GM21737 (cell line): ENCODE data around the gene ZNF345.

Experiments used
- ATAC-seq: cut with Tn5 transposase; IDR thresholded peaks from one replicate; pipeline ENCODE4 v1.9.1; 2021; ENCODE audit warnings: mild to moderate bottlenecking, moderate library complexity; ENCODE audit not compliant: unreplicated experiment

Gene ZNF345

GRCh38 chr19:36850559-36851442, at the start of gene ZNF345:
ZNF345 (plus strand) TSS chr19:36850876; CDS start chr19:36876831, 25,955 bp downstream.
- ATAC-seq, result peak; percentile 63

DNA sequence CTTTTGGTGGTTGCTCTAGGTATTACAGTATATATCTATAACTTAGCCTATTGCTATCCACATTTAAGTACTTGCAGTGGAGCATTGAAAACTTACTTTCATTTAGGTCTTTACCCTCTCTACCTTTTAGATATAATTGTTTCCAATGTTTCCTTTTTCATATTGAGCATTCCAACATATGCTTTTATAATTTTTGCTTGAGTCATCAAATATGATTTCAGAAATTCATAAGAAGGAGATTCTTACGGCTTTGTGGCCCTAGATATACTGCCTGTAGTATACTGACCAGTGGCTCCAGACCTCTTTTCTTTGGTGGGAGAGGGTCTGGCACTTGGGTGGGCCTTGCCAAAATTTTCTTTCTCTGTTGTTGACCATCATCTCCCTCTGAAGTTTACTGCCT, 45.3 kb upstream of the ZNF345 start:
- ATAC-seq, result no peak

- no peak for ATAC-seq
These were observed 43.6 kb upstream of the ZNF345 start for GRCh38 chr19:36807029-36807428.

DNA sequence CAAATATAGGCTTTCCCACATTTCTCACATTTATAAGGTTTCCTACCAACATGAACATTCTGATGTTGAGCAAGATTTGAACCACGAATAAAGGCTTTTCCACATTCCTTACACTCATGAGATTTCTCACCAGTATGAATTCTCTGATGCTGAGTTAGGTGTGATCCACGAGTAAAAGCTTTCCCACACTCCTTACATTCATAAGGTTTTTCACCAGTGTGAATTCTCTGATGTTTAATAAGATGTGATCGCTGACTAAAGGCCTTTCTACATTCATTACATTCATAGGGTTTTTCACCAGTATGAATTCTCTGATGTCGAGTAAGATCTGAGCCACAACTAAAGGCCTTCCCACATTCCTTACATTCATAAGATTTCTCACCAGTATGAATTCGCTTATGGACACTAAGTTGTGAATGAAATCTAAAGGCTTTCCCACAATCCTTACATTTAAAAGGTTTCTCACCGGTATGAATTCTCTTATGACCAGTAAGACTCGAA, 31.5 kb upstream of the ZNF345 start:
- no peak for ATAC-seq

GRCh38 chr19:36821758-36822157, 28.9 kb upstream of the ZNF345 start:
- ATAC-seq, result no peak

- no peak for ATAC-seq
These were observed 17.2 kb upstream of the ZNF345 start for GRCh38 chr19:36833430-36833829.

- peak; percentile 19 for ATAC-seq
These were observed 13.3 kb upstream of the ZNF345 start for GRCh38 chr19:36837176-36837905.

- peak; percentile 88 for ATAC-seq
These were observed 12.5 kb upstream of the ZNF345 start, which contains the start of gene ZNF790 for GRCh38 chr19:36837906-36838783. ZNF790 (minus strand) TSS chr19:36838387; CDS start chr19:36825619, 12,768 bp downstream.

DNA sequence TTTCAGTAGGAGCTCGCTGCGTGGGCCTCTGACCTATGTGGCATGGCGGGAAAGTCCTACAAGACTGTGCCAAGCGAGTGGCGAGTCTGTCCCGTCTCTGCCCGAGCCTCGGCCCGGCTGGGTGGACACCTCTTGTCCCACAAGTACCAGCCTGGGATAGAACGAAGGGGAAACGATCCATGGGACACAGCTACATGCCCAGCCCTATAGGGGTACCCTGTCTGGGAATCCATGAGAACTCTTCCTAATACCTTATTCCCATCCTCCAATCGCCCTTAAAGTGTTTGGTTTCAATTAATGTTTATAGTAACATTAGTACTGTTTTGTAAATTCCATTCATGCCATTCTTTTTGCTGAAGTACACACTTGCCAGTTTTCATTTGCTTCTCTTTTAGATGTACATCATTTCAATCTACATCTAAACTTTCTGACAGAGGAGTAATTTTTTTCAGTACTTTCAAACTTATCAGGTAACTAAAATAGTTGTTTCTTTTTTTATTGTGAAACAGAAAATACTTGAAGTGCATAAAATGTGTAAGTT, 11.8 kb upstream of the ZNF345 start:
- ATAC-seq, result no peak

DNA sequence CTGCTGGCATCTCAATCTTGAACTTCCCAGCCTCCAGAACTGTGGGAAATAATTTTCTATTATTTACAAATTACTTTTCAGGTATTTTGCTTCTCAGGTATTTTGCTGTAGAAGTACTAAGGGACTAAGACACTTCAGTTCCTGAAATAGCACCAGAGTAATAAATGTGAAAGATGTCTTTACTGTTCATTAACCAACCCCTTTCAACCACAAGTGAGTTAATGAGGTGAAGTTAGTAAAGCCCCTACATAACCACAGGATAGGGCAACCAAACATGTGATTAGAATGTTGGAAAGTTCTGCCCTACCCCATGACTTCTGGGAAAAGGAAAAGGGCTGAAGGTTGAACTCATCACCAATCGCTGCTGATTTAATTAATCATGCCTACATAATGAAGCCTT, 2.7 kb upstream of the ZNF345 start:
- ATAC-seq, result no peak

DNA sequence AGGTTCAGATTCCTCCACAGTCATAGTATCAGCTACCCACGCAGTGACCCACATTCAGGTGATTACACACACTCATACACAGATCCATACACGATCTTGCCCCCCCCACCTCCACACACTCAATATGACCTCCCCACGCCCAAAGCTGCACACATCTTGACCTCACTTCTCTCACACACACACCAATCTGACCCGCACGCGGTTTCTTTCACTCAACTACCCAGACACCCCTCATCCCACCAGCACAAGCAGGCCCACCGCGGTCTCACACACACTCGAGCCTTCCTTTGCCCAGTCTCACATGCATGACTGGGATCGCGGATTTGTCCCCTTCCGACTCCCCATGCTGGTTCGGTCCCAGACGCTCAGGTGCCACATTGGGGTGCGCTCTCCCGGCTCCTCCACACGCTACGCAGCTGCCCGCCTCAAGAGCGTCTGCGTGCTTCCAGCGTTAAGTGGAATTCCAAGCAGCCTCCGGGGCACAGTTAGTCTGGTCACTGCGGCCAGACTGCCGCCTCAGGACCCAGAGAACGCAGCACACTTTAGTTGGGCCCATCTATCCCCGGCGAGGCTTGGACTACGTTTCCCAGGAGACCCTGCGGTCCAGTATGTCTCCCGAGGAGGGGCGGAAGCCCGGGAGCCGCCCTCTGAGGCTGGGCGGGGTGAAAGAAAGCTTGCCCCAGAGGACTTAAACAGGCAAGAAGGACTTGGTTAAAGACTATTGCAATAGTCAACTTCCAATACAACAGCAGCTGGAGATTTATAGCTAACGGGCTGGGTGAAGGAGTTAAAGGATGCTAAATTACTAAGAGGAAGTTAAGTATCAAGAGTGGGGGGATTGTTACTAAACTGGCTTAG, 746 bp upstream of the ZNF345 start:
- peak; percentile 88 for ATAC-seq

- ATAC-seq, result no peak
These were observed 1.2 kb downstream of the ZNF345 start for GRCh38 chr19:36851898-36852297.

DNA sequence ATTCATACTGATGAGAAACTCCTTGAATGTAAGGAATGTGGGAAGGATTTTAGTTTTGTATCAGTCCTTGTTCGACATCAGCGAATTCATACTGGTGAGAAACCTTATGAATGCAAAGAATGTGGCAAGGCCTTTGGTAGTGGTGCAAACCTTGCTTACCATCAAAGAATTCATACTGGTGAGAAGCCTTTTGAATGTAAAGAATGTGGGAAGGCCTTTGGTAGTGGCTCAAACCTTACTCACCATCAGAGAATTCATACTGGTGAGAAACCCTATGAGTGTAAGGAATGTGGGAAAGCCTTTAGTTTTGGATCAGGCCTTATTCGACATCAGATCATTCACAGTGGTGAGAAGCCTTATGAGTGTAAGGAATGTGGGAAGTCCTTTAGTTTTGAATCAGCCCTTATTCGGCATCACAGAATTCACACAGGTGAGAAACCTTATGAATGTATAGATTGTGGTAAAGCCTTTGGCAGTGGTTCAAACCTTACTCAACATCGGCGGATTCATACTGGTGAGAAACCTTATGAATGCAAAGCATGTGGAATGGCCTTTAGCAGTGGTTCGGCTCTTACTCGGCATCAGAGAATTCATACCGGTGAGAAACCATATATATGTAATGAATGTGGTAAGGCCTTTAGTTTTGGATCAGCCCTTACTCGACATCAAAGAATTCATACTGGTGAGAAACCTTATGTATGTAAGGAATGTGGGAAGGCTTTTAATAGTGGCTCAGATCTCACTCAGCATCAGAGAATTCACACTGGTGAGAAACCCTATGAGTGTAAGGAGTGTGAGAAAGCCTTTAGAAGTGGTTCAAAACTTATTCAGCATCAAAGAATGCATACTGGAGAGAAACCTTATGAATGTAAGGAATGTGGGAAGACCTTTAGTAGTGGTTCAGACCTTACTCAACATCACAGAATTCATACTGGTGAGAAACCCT, 26.6 kb downstream of the ZNF345 start:
- no peak for ATAC-seq

- ATAC-seq, result no peak
These were observed 41.2 kb downstream of the ZNF345 start for GRCh38 chr19:36891768-36892357.

DNA sequence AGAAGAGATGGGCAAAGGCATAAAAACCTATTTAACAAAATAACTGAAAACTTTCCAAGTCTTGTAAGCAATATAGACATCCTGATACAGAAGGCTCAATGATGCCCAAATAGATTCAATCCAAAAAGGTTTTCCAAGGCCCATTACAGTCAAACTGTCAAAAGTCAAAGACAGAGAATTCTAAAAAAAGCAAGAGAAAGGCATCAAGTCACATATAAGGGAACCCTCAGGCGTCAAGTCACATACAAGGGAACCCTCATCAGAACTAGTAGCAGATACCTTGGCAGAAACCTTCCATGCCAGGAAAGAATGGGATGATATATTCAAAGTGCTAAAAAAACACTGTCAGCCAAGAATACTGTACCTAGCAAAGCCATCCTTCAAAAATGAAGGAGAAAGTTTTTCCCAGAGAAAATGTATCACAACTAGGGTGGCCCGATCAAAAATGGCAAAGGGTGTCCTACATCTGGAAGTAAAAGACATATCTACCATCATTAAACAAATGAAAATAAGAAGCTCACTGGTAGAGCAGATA, 44.2 kb downstream of the ZNF345 start:
- ATAC-seq, result no peak

DNA sequence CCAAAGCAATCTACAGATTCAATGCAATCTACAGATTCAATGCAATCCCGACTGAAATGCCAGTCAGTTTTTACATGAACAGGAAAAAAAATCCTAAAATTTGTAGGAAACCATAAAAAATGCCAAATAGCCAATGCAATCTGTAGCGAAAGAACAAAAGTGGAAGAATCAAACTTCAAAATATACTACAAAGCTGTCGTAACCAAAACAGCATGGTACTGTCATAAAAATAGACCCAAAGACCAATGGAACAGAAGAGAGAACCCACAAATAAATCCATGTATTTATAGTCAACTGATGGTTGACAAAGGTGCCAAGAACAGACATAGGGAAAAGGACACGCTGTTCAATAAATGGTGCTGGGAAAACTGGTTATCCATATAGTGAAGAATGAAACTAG, 47.7 kb downstream of the ZNF345 start:
- ATAC-seq, result no peak

DNA sequence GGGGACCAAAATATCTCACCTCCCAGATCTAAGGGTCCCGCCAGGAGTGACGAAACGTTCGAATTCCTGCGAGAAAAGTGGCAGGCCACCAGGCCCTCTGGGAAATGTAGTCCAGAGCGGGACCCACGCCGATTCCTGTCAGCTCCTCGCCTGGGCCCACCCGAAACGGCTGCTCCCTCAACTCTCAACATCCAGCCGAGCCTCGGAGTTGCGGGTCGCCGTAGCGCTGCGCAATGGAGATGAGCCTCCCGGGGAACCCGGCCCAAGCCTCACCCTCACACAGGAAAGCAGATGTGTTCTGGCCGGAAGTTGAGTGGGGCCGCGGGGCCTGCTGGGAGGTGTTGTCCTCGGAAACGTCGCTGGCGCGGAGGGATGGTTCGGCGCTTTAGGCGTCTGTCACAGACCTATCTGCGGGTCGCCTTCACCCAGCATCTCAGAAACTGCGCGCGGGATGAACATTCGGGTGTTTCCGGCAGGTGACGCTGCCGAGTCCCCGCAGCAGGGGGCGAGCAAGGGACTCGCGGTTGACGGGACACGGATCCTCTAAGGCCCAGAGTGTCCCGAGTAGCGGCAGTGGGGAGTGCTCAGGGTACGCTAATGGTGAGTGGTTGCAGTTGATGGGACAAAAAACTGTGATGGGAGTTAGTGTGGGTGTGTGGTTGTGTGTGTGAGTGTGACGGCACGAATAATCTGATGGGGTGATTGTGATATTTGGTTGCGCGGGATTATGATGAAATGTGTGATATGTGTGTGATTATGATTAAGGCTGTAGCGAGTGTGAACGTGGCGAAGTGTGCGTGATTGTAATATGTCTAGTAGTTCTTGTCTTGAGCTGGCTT, 65.5 kb downstream of the ZNF345 start, which contains the start of the genes ZNF568 and ZNF829:
ZNF568 (plus strand) TSS at position 341 of the 839 bp plus-strand sequence. CDS start 6,439 bp downstream, outside the sequence.
ZNF829 (minus strand) TSS at position 300 of the 839 bp plus-strand sequence. CDS start 1,124 bp downstream, outside the sequence.
- ATAC-seq, result peak; percentile 87
